ENCODE data around the gene NIPBL.

DNA sequence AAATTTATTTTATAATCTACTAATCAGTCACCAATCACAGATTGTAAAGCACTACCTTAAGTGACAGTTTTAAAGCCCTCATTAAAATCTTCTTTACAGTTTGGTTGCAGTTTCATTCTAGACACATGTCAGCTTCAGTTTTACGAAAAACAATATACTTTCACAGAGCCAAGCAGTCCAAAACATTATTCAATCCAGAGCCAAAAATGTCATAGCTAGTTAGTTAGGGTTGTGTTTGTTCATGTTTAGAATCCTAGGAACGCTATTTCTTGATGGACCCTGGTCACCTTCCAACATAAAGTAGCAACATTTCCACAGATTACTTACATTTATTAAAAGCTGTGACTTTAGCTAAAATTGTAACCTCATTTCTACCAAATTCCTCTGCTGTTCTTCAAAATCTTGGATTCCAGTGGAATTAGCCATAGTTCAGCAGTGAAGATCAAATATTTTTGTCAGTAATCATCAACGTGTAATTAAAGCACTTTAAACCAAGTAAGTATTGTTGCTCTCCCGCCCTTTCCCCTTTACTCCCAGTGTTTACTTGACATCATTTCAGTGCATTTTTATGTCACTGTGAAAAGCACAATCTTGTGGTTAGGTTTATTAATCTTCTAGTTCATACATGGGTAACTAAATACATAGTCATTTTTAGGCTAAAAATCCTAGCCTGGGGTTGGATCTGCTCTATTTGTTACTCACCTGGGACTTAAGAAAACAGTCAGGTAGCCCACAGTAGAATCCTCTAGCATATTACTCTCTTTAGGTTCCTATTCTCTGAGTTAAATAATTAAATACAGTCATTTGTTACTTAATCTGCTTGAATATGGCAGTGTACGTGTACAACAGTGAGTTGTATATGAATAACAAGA lies 74.3 kb downstream of the NIPBL start:
- TF ChIP-seq RAD21 (IDR thresholded peaks at IDR 0.05; ENCODE audit: low read depth), result no peak
- TF ChIP-seq, protein P1, sequence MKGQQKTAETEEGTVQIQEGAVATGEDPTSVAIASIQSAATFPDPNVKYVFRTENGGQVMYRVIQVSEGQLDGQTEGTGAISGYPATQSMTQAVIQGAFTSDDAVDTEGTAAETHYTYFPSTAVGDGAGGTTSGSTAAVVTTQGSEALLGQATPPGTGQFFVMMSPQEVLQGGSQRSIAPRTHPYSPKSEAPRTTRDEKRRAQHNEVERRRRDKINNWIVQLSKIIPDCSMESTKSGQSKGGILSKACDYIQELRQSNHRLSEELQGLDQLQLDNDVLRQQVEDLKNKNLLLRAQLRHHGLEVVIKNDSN (IDR thresholded peaks at IDR 0.05), result no peak
- TF ChIP-seq, protein P2, sequence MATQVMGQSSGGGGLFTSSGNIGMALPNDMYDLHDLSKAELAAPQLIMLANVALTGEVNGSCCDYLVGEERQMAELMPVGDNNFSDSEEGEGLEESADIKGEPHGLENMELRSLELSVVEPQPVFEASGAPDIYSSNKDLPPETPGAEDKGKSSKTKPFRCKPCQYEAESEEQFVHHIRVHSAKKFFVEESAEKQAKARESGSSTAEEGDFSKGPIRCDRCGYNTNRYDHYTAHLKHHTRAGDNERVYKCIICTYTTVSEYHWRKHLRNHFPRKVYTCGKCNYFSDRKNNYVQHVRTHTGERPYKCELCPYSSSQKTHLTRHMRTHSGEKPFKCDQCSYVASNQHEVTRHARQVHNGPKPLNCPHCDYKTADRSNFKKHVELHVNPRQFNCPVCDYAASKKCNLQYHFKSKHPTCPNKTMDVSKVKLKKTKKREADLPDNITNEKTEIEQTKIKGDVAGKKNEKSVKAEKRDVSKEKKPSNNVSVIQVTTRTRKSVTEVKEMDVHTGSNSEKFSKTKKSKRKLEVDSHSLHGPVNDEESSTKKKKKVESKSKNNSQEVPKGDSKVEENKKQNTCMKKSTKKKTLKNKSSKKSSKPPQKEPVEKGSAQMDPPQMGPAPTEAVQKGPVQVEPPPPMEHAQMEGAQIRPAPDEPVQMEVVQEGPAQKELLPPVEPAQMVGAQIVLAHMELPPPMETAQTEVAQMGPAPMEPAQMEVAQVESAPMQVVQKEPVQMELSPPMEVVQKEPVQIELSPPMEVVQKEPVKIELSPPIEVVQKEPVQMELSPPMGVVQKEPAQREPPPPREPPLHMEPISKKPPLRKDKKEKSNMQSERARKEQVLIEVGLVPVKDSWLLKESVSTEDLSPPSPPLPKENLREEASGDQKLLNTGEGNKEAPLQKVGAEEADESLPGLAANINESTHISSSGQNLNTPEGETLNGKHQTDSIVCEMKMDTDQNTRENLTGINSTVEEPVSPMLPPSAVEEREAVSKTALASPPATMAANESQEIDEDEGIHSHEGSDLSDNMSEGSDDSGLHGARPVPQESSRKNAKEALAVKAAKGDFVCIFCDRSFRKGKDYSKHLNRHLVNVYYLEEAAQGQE (IDR thresholded peaks at IDR 0.05; ENCODE audit: low read depth), result no peak
- TF ChIP-seq EP300 (IDR thresholded peaks at IDR 0.05; ENCODE audit: borderline replicate concordance), result no peak
